Activated CD8-positive, alpha-beta memory T cell treated with anti-CD3 and anti-CD28 coated beads for 1 hour (primary cell): ENCODE results near the gene UBAC2.

Source experiments
- DNase-seq, 2 donors: peaks; one replicate each; pipeline ENCODE4 v3.0.0-alpha.2; 2020; ENCODE audit warnings: low read depth in 1 of 2; ENCODE audit errors: extremely low read depth in 1 of 2

The UBAC2 gene

GRCh38 chr13:99370481-99371275 is 170.0 kb downstream of the UBAC2 start:
- DNase-seq: no peak

GRCh38 chr13:99371956-99372355 is 171.3 kb downstream of the UBAC2 start:
- no peak for DNase-seq

GRCh38 chr13:99373436-99373835 is 172.8 kb downstream of the UBAC2 start:
- DNase-seq: no peak

- DNase-seq: no peak
Observed at GRCh38 chr13:99374169-99374991, 173.7 kb downstream of the UBAC2 start.

GRCh38 chr13:99374994-99375737 is 174.5 kb downstream of the UBAC2 start:
- DNase-seq: peak in 1 of 2 donors; percentile 69

- no peak for DNase-seq
Observed at GRCh38 chr13:99375738-99376080, 175.1 kb downstream of the UBAC2 start.

- no peak for DNase-seq
Observed at GRCh38 chr13:99376132-99376531, 175.5 kb downstream of the UBAC2 start.

GRCh38 chr13:99376924-99377323 is 176.3 kb downstream of the UBAC2 start:
- no peak for DNase-seq

- no peak for DNase-seq
Observed at GRCh38 chr13:99377641-99378040, 177.0 kb downstream of the UBAC2 start.

- DNase-seq: no peak
Observed at GRCh38 chr13:99378985-99379733, 178.5 kb downstream of the UBAC2 start.

GRCh38 chr13:99379856-99380801 is 179.5 kb downstream of the UBAC2 start:
- DNase-seq: no peak

GRCh38 chr13:99380921-99381645 is 180.4 kb downstream of the UBAC2 start:
- no peak for DNase-seq

- no peak for DNase-seq
Observed at GRCh38 chr13:99381766-99382165, 181.1 kb downstream of the UBAC2 start.

GRCh38 chr13:99382428-99383133 is 181.9 kb downstream of the UBAC2 start:
- peak in 1 of 2 donors; percentile 30 for DNase-seq

GRCh38 chr13:99383511-99383921 is 182.9 kb downstream of the UBAC2 start:
- no peak for DNase-seq

GRCh38 chr13:99383946-99384345 is 183.3 kb downstream of the UBAC2 start:
- no peak for DNase-seq

GRCh38 chr13:99384468-99384867 is 183.8 kb downstream of the UBAC2 start:
- DNase-seq: peak in 1 of 2 donors; percentile 50

- no peak for DNase-seq
Observed at GRCh38 chr13:99385161-99385560, 184.5 kb downstream of the UBAC2 start.
